Trophoblast cell (in vitro differentiated cells and primary cell): ENCODE data around the gene ESR2.

Experiments used
- DNase-seq, 2 donors: peaks; one replicate each; pipeline ENCODE4 v3.0.0-alpha.2; 2016
- H2AFZ ChIP-seq: 2 replicates; pipeline ENCODE4 v1.6.1; 2013; ENCODE audit warnings: low read length, moderate library complexity, mild to moderate bottlenecking; ENCODE audit not compliant: insufficient read depth, poor library complexity
- H2AK5ac ChIP-seq: 2 replicates; pipeline ENCODE4 v1.6.1; 2013; ENCODE audit warnings: mild to moderate bottlenecking, low read length
- H2BK120ac ChIP-seq: 2 replicates; pipeline ENCODE4 v1.6.1; 2013; ENCODE audit warnings: low read length, mild to moderate bottlenecking, moderate library complexity; ENCODE audit not compliant: insufficient read depth, poor library complexity
- H2BK12ac ChIP-seq: 2 replicates; pipeline ENCODE4 v1.6.1; 2013; ENCODE audit warnings: mild to moderate bottlenecking, low read length, moderate library complexity
- H2BK5ac ChIP-seq: 2 replicates; pipeline ENCODE4 v1.6.1; 2013; ENCODE audit warnings: low read length, low read depth, moderate library complexity, mild to moderate bottlenecking; ENCODE audit not compliant: poor library complexity
- H3K14ac ChIP-seq: 2 replicates; pipeline ENCODE4 v1.6.1; 2013; ENCODE audit warnings: mild to moderate bottlenecking, low read length
- H3K18ac ChIP-seq: 2 replicates; pipeline ENCODE4 v1.6.1; 2013; ENCODE audit warnings: mild to moderate bottlenecking, low read length
- H3K23ac ChIP-seq: 2 replicates; pipeline ENCODE4 v1.6.1; 2013; ENCODE audit warnings: low read length
- H3K27ac ChIP-seq: 2 replicates; pipeline ENCODE4 v1.5.1; 2013; ENCODE audit warnings: low read depth, mild to moderate bottlenecking, inconsistent platforms, low read length, moderate library complexity
- H3K27me3 ChIP-seq: 2 replicates; pipeline ENCODE4 v1.6.1; 2013; ENCODE audit warnings: inconsistent platforms, mild to moderate bottlenecking, low read length, moderate library complexity; ENCODE audit not compliant: insufficient read depth
- H3K36me3 ChIP-seq, 2 experiments: 1 replicate in 1 of 2; 2 replicates in 1 of 2; pipeline ENCODE4 v1.6.1; 2013; ENCODE audit warnings: low read length in 2 of 2, mild to moderate bottlenecking in 2 of 2, moderate library complexity in 1 of 2; ENCODE audit not compliant: insufficient read depth in 2 of 2, control insufficient read depth in 1 of 2
- H3K4ac ChIP-seq: 2 replicates; pipeline ENCODE4 v1.6.1; 2013; ENCODE audit warnings: low read depth, mild to moderate bottlenecking, low read length, moderate library complexity
- H3K4me1 ChIP-seq, 2 experiments: 1 replicate in 1 of 2; 2 replicates in 1 of 2; pipeline ENCODE4 v1.6.1; 2013; ENCODE audit warnings: low read length in 2 of 2, mild to moderate bottlenecking in 2 of 2, moderate library complexity in 1 of 2; ENCODE audit not compliant: insufficient read depth in 2 of 2, control insufficient read depth in 1 of 2
- H3K4me2 ChIP-seq: 2 replicates; pipeline ENCODE4 v1.6.1; 2013; ENCODE audit warnings: inconsistent platforms, mild to moderate bottlenecking, low read length, moderate library complexity
- H3K4me3 ChIP-seq: 2 replicates; pipeline ENCODE4 v1.5.1; 2013; ENCODE audit warnings: mild to moderate bottlenecking, low read depth, low read length, inconsistent platforms
- H3K79me1 ChIP-seq: one replicate; pipeline ENCODE4 v1.6.1; 2013; ENCODE audit warnings: low read length
- H3K79me2 ChIP-seq: 2 replicates; pipeline ENCODE4 v1.6.1; 2013; ENCODE audit warnings: low read length, mild to moderate bottlenecking; ENCODE audit not compliant: control insufficient read depth, insufficient read depth, poor library complexity
- H3K9ac ChIP-seq: 2 replicates; pipeline ENCODE4 v1.6.1; 2013; ENCODE audit warnings: mild to moderate bottlenecking, low read length
- H3K9me3 ChIP-seq: 2 replicates; pipeline ENCODE4 v1.6.1; 2013; ENCODE audit warnings: low read depth, mild to moderate bottlenecking, control low read depth, inconsistent platforms, low read length; ENCODE audit not compliant: insufficient read depth
- H4K12ac ChIP-seq: 2 replicates; pipeline ENCODE4 v1.6.1; 2013; ENCODE audit warnings: low read depth, mild to moderate bottlenecking, low read length, moderate library complexity
- H4K8ac ChIP-seq: 2 replicates; pipeline ENCODE4 v1.6.1; 2013; ENCODE audit warnings: low read depth, mild to moderate bottlenecking, low read length, moderate library complexity
- H4K91ac ChIP-seq: one replicate; pipeline ENCODE4 v1.6.1; 2013; ENCODE audit warnings: low read depth, mild to moderate bottlenecking, low read length, moderate library complexity
- WGBS: extraction: QIAGEN DNeasy Blood & Tissue Kit; methylation state at CpG from one replicate; pipeline ENCODE4 v1.1.7; 2013; ENCODE audit warnings: missing lambda C conversion rate; ENCODE audit not compliant: insufficient read length, insufficient coverage; ENCODE audit errors: extremely low coverage; 5-methylcytosine and 5-hydroxymethylcytosine counted together

Gene ESR2

DNA sequence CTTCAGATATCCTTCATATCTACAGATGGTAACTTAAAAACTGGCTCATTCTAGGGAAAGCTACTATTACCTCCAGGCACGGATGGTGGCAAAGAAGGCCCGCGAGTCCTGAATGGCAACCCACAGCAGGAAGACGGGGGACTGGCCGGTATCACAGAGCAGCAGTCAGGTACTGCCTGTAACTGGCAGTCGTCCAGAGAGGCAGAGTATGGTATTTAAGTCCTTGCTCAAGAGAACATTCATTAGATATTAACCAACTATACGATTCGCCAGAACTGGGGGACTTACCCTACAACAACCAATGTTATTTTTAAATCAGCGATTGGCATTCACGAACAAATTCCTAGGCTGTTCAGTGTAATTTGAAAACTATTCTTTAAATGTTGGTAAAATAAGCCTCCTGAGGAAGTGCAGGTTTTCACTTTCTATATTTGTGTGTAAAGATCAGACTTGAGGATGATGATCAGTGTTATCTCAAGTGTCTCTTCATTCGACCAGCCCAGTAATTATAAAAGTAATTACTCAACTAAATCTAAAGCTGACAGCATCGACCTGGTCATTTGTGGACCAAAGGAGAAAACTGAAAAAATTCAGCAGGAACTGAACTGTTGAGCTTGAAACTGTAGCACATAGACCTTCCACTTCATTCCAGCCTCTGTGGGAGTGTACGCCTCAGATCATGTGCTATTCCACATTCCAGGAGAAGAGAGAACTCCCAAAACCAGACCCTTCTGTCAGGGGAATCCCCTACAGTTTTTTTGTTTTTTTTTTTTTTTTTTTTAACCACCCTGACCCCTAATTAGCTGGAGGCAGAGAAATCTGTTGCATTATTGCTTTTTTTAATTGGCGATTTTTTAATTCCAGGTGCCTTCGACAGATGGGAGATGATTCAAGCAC lies 75.6 kb downstream of the ESR2 start:
- no peak overlapping the region for H3K4me3 ChIP-seq
- H2AFZ ChIP-seq = no peak overlapping the region
- H3K9ac ChIP-seq = no peak overlapping the region
- H2AK5ac ChIP-seq = no peak overlapping the region
- no peak overlapping the region for H2BK12ac ChIP-seq
- no peak overlapping the region for H2BK120ac ChIP-seq
- H3K79me1 ChIP-seq = peaks cover 3% of the 10 kb centered on the region
- H3K18ac ChIP-seq = no peak overlapping the region
- peaks cover 6 to 19% of the 10 kb centered on the region in 2 experiments for H3K4me1 ChIP-seq
- H3K14ac ChIP-seq = no peak overlapping the region
- no peak overlapping the region for H4K91ac ChIP-seq
- H3K27ac ChIP-seq = no peak overlapping the region
- H3K4me2 ChIP-seq = no peak overlapping the region
- no peaks in the 10 kb centered on the region for H3K27me3 ChIP-seq
- peak in 1 of 2 donors; percentile 33 for DNase-seq
- H3K36me3 ChIP-seq = peaks cover 19 to 36% of the 10 kb centered on the region in 2 experiments
- no peak overlapping the region for H4K12ac ChIP-seq
- H3K79me2 ChIP-seq = peaks cover 2% of the 10 kb centered on the region
- no peak overlapping the region for H3K23ac ChIP-seq
- H4K8ac ChIP-seq = no peak overlapping the region
- H3K9me3 ChIP-seq = no peaks in the 10 kb centered on the region
- H3K4ac ChIP-seq = no peak overlapping the region
- no CpG with 5 or more reads among the region's 15 CpGs for WGBS
- no peak overlapping the region for H2BK5ac ChIP-seq

DNA sequence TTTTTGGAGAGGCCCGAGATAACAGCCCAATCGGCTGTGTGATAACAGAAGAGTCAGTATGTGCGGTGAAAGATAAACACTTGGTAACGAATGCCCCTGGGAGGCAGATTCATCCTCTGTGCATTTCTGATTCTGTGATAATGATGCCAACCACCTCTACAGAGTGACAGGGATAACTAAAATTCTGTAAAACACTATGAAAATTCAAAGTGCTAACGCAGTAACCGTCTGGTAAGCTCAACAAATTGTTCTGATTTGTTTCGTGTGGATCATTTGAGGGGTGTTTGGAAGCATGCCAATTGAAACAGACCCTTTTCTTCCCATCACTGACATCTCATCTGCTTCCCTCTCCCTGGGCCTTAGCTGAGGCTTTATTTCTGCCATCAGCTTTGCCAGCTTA lies 76.3 kb downstream of the ESR2 start:
- H4K91ac ChIP-seq = no peak overlapping the region
- peaks cover 5% of the 10 kb centered on the region for H3K79me1 ChIP-seq
- no peak overlapping the region for H4K8ac ChIP-seq
- H3K79me2 ChIP-seq = peaks cover 2% of the 10 kb centered on the region
- H3K4me1 ChIP-seq = peaks cover 11 to 22% of the 10 kb centered on the region in 2 experiments
- H3K23ac ChIP-seq = no peak overlapping the region
- no CpG with 5 or more reads among the region's 7 CpGs for WGBS
- H3K4me2 ChIP-seq = no peak overlapping the region
- H2BK5ac ChIP-seq = no peak overlapping the region
- H2BK120ac ChIP-seq = no peak overlapping the region
- H2BK12ac ChIP-seq = no peak overlapping the region
- H3K9ac ChIP-seq = no peak overlapping the region
- H3K27ac ChIP-seq = no peak overlapping the region
- no peak overlapping the region for H3K4me3 ChIP-seq
- H4K12ac ChIP-seq = no peak overlapping the region
- H3K14ac ChIP-seq = no peak overlapping the region
- DNase-seq = peak in 1 of 2 donors; percentile 23
- H3K4ac ChIP-seq = no peak overlapping the region
- H2AK5ac ChIP-seq = no peak overlapping the region
- H3K36me3 ChIP-seq = peaks cover 19 to 32% of the 10 kb centered on the region in 2 experiments
- H2AFZ ChIP-seq = no peak overlapping the region
- H3K18ac ChIP-seq = no peak overlapping the region
- H3K9me3 ChIP-seq = no peaks in the 10 kb centered on the region
- no peaks in the 10 kb centered on the region for H3K27me3 ChIP-seq

- H4K91ac ChIP-seq = no peak overlapping the region
- no CpG with 5 or more reads among the region's 4 CpGs for WGBS
Observed at GRCh38 chr14:64217308-64217707, 76.9 kb downstream of the ESR2 start.

GRCh38 chr14:64215978-64216377 lies 78.2 kb downstream of the ESR2 start:
- Histone ChIP-seq H2BK5ac (no peak overlapping the region), H3K14ac (no peak overlapping the region), H2BK120ac (no peak overlapping the region), H3K4ac (no peak overlapping the region), H3K9me3 (no peaks in the 10 kb centered on the region), H3K4me1 (peaks cover 13 to 24% of the 10 kb centered on the region in 2 experiments), H3K18ac (no peak overlapping the region), H2AFZ (no peak overlapping the region), H2AK5ac (no peak overlapping the region), H3K36me3 (peaks cover 16 to 30% of the 10 kb centered on the region in 2 experiments), H3K9ac (no peak overlapping the region), H4K91ac (no peak overlapping the region), H3K4me3 (no peak overlapping the region), H3K23ac (no peak overlapping the region), H4K8ac (no peak overlapping the region), H3K79me1 (peaks cover 7% of the 10 kb centered on the region), H2BK12ac (no peak overlapping the region), H4K12ac (no peak overlapping the region), H3K79me2 (peaks cover 2% of the 10 kb centered on the region), H3K4me2 (no peak overlapping the region), H3K27ac (no peak overlapping the region), H3K27me3 (no peaks in the 10 kb centered on the region)
- no peak for DNase-seq
- WGBS = no CpG with 5 or more reads among the region's 13 CpGs

More at GRCh38 chr14:64217308-64217707, 76.9 kb downstream of the ESR2 start:
- H2AFZ ChIP-seq = no peak overlapping the region
- H4K12ac ChIP-seq = no peak overlapping the region
- DNase-seq = no peak
- H3K9me3 ChIP-seq = no peaks in the 10 kb centered on the region
- no peak overlapping the region for H2AK5ac ChIP-seq
- H3K14ac ChIP-seq = no peak overlapping the region
- H3K4me3 ChIP-seq = no peak overlapping the region
- H3K9ac ChIP-seq = no peak overlapping the region
- no peak overlapping the region for H3K27ac ChIP-seq
- no peak overlapping the region for H2BK12ac ChIP-seq
- H3K36me3 ChIP-seq = peaks cover 20 to 32% of the 10 kb centered on the region in 2 experiments
- H3K4me1 ChIP-seq = peaks cover 13 to 24% of the 10 kb centered on the region in 2 experiments
- H3K79me2 ChIP-seq = peaks cover 2% of the 10 kb centered on the region
- peaks cover 7% of the 10 kb centered on the region for H3K79me1 ChIP-seq
- H3K23ac ChIP-seq = no peak overlapping the region
- H2BK120ac ChIP-seq = no peak overlapping the region
- H4K8ac ChIP-seq = no peak overlapping the region
- no peak overlapping the region for H3K4ac ChIP-seq
- H3K18ac ChIP-seq = no peak overlapping the region
- no peaks in the 10 kb centered on the region for H3K27me3 ChIP-seq
- H3K4me2 ChIP-seq = no peak overlapping the region
- H2BK5ac ChIP-seq = no peak overlapping the region
